K562 (cell line): ENCODE results near the gene NOX5. TPM values are rescaled to one million over a fixed set of nuclear protein-coding genes. Genes with fewer than 3 reads are reported as not detected.

ENCODE experiments used
- ATAC-seq: fragments of 200-7000 bp; cut with Tn5 transposase; 3 replicates; pipeline ENCODE4 v1.9.1; 2020; ENCODE audit warnings: moderate library complexity
- BruUV-seq: library from RNA; stranded (reverse); fragments of 400-500 nt; replicated peaks from 2 replicates; lab custom pipeline; 2021; lab: Mats Ljungman, UMichigan
- CTCF ChIA-PET: fragments of 300-600 bp; formaldehyde crosslinking; extraction: SDS; loops from one replicate; lab custom pipeline; 2021; ENCODE audit warnings: low intra/inter-chr PET ratio; lab: Yijun Ruan, JAX
- POLR2A ChIA-PET: fragments of 300-600, 350-650 bp; sonication (Branson Sonifier 250); formaldehyde crosslinking; extraction: SDS; loops from one replicate; lab custom pipeline; 2021; ENCODE audit warnings: antibody characterized with exemption, inconsistent platforms; lab: Yijun Ruan, JAX
- DNase-seq, 4 experiments: peaks; one replicate each; pipeline versions ENCODE4 v3.0.0 to v3.0.0-alpha.2; 2011 to 2018; ENCODE audit warnings: low spot score in 3 of 4, mixed read lengths in 3 of 4; ENCODE audit errors: extremely low read depth in 1 of 4
- FAIRE-seq: peaks from 2 replicates; lab custom pipeline; 2011; peaks lifted over from hg19 to GRCh38; lab: Jason Lieb, UNC
- H2AFZ ChIP-seq: 2 replicates; pipeline ENCODE4 v1.6.0; 2011; ENCODE audit warnings: low read depth, low read length, control low read depth, inconsistent platforms
- H3K27ac ChIP-seq: fragments of 200-600 bp; 3 replicates; pipeline ENCODE4 v1.8.0; 2011; ENCODE audit warnings: low read depth, mild to moderate bottlenecking, control low read depth, inconsistent platforms, low read length, moderate library complexity, mixed read lengths; ENCODE audit errors: extremely low read depth
- H3K27me3 ChIP-seq, 2 experiments: fragments of 300-600 bp in 1 of 2; 2 replicates in 1 of 2; 3 replicates in 1 of 2; pipeline versions ENCODE4 v1.6.0 to v1.8.0; 2011; ENCODE audit warnings: inconsistent platforms in 2 of 2, low read length in 2 of 2, mild to moderate bottlenecking in 1 of 2, mixed read lengths in 1 of 2, moderate library complexity in 1 of 2; ENCODE audit not compliant: control insufficient read depth in 2 of 2, insufficient read depth in 2 of 2
- H3K36me3 ChIP-seq: fragments of 300-600 bp; 3 replicates; pipeline ENCODE4 v1.8.0; 2011; ENCODE audit warnings: mild to moderate bottlenecking, low read length, inconsistent platforms; ENCODE audit not compliant: control insufficient read depth, insufficient read depth
- H3K4me1 ChIP-seq, 2 experiments: fragments of 200-600 bp in 1 of 2; replicated peaks in 1 of 2; 2 replicates in 1 of 2; 3 replicates in 1 of 2; pipeline versions ENCODE4 v1.5.1 to v1.8.0; 2011; ENCODE audit warnings: inconsistent platforms in 2 of 2, low read length in 2 of 2, mild to moderate bottlenecking in 1 of 2, mixed read lengths in 1 of 2, moderate library complexity in 1 of 2; ENCODE audit not compliant: control insufficient read depth in 2 of 2, insufficient read depth in 2 of 2
- H3K4me2 ChIP-seq: 2 replicates; pipeline ENCODE4 v1.6.1; 2011; ENCODE audit warnings: low read length, control low read depth, inconsistent platforms, mixed read lengths; ENCODE audit not compliant: insufficient read depth
- H3K4me3 ChIP-seq: fragments of 200-600 bp; sonication (generic), shearing (Covaris generic); 2 replicates; pipeline ENCODE4 v1.5.1; 2016; ENCODE audit warnings: control low read depth, inconsistent platforms
- H3K79me2 ChIP-seq: fragments of 200-600 bp; 3 replicates; pipeline ENCODE4 v1.8.0; 2011; ENCODE audit warnings: low read length, inconsistent platforms; ENCODE audit not compliant: control insufficient read depth, insufficient read depth
- H3K9ac ChIP-seq, 2 experiments: 2 replicates each; pipeline versions ENCODE4 v1.6.0 to v1.6.1; 2011; ENCODE audit warnings: low read depth in 2 of 2, low read length in 2 of 2, control low read depth in 1 of 2, inconsistent platforms in 1 of 2, mild to moderate bottlenecking in 1 of 2, mixed read lengths in 1 of 2; ENCODE audit not compliant: insufficient read depth in 1 of 2
- H3K9me1 ChIP-seq: one replicate; pipeline ENCODE4 v1.6.0; 2011; ENCODE audit warnings: inconsistent platforms, mild to moderate bottlenecking, low read length, moderate library complexity; ENCODE audit not compliant: control insufficient read depth, insufficient read depth
- H3K9me3 ChIP-seq: replicated peaks from 2 replicates; pipeline ENCODE4 v1.5.1; 2011; ENCODE audit warnings: low read depth, low read length, inconsistent platforms; ENCODE audit not compliant: control insufficient read depth, insufficient read depth
- H4K20me1 ChIP-seq: replicated peaks from 2 replicates; pipeline ENCODE4 v1.6.1; 2011; ENCODE audit warnings: low read length, inconsistent platforms, mixed read lengths; ENCODE audit not compliant: control insufficient read depth, insufficient read depth
- BACH1 ChIP-seq: fragments of 200-800 bp; sonication (Bioruptor generic); IDR thresholded peaks from 2 replicates; pipeline ENCODE4 v1.6.1; 2016; ENCODE audit warnings: missing genetic modification characterization, missing compliant biosample characterization
- BCL6 ChIP-seq: fragments of 250-450 bp; sonication (Bioruptor Pico); IDR thresholded peaks from 2 replicates; pipeline ENCODE4 v1.4.0; 2020
- BDP1 ChIP-seq: IDR thresholded peaks from 3 replicates; pipeline ENCODE4 v1.6.1; 2011; ENCODE audit not compliant: insufficient read length, insufficient read depth
- E2F8 ChIP-seq: fragments of 450-650 bp; IDR thresholded peaks from 2 replicates; pipeline ENCODE4 v1.7.1; 2018; ENCODE audit warnings: mild to moderate bottlenecking, low read depth; ENCODE audit not compliant: partially characterized antibody
- FUS ChIP-seq: fragments of 200-400 bp; formaldehyde crosslinking; optimal IDR thresholded peaks from 2 replicates; pipeline ENCODE3; 2017; ENCODE audit warnings: low read depth, low read length
- JUND ChIP-seq, 2 experiments: IDR thresholded peaks; 2 replicates in 1 of 2; 3 replicates in 1 of 2; pipeline ENCODE4 v1.6.1; 2011; ENCODE audit warnings: borderline replicate concordance in 2 of 2, low read depth in 2 of 2, low read length in 2 of 2, improper control_type of control experiment in 1 of 2, missing biosample characterization in 1 of 2, missing genetic modification characterization in 1 of 2, missing genetic modification reagents in 1 of 2
- L3MBTL2 ChIP-seq: fragments of 450-650 bp; IDR thresholded peaks from 2 replicates; pipeline ENCODE4 v1.6.1; 2016; ENCODE audit warnings: mild to moderate bottlenecking, moderate library complexity
- NR4A1 ChIP-seq, 2 experiments: fragments of 250-450 bp in 1 of 2; fragments of 450-650 bp in 1 of 2; sonication (Bioruptor Pico) in 1 of 2; IDR thresholded peaks; 2 replicates each; pipeline versions ENCODE4 v1.4.0 to v1.6.1; 2016 to 2020; ENCODE audit warnings: mild to moderate bottlenecking in 2 of 2, missing compliant biosample characterization in 1 of 2, missing genetic modification characterization in 1 of 2, moderate library complexity in 1 of 2
- POLR2G ChIP-seq: fragments of 200-400 bp; formaldehyde crosslinking; IDR thresholded peaks from 2 replicates; pipeline ENCODE4 v1.6.1; 2017; ENCODE audit warnings: low read depth, mild to moderate bottlenecking, antibody characterized with exemption, low read length, moderate library complexity
- POLR3A ChIP-seq: IDR thresholded peaks from 2 replicates; pipeline ENCODE4 v1.6.1; 2011; ENCODE audit warnings: borderline replicate concordance, mild to moderate bottlenecking, moderate library complexity; ENCODE audit not compliant: insufficient read length, insufficient read depth; ENCODE audit errors: extremely low read depth
- RBM17 ChIP-seq: fragments of 200-400 bp; formaldehyde crosslinking; IDR thresholded peaks from 2 replicates; pipeline ENCODE4 v1.6.1; 2017; ENCODE audit warnings: low read depth, mild to moderate bottlenecking, low read length, borderline replicate concordance
- TAF9B ChIP-seq: fragments of 450-650 bp; IDR thresholded peaks from 2 replicates; pipeline ENCODE4 v1.6.1; 2018; ENCODE audit warnings: mild to moderate bottlenecking; ENCODE audit not compliant: partially characterized antibody
- ZNF217 ChIP-seq: sonication (generic); formaldehyde crosslinking; IDR thresholded peaks from 2 replicates; pipeline ENCODE4 v1.8.0; 2022; ENCODE audit warnings: mild to moderate bottlenecking, missing genetic modification reagents
- ZNF395 ChIP-seq: fragments of 200-800 bp; sonication (Bioruptor generic); IDR thresholded peaks from 2 replicates; pipeline ENCODE4 v1.6.1; 2017; ENCODE audit warnings: missing genetic modification characterization, missing compliant biosample characterization
- ZNF512 ChIP-seq: IDR thresholded peaks from 2 replicates; pipeline ENCODE4 v1.6.1; 2016; ENCODE audit warnings: missing genetic modification characterization, missing compliant biosample characterization
- WGBS: fragments of 100-300 bp; shearing (Covaris generic); methylation state at CpG from one replicate; pipeline ENCODE4 v1.1.6; 2016; ENCODE audit warnings: low coverage, mixed read lengths; ENCODE audit not compliant: insufficient coverage; ENCODE audit errors: missing lambda C conversion rate; 5-methylcytosine and 5-hydroxymethylcytosine counted together
- in situ Hi-C: fragments of 300-500 bp; cut with MboI; formaldehyde crosslinking; loops from 4 replicates; pipeline ENCODE4 v1.15.0; 2018; ENCODE audit warnings: inconsistent platforms, mixed read lengths
- intact Hi-C: fragments of 100-400 bp; cut with micrococcal nuclease; formaldehyde crosslinking; loops from 2 replicates; pipeline ENCODE4 v1.14.2; 2022
- polyA plus RNA-seq, 8 experiments: library from polyadenylated mRNA; depleted of rRNA in 4 of 8; stranded (reverse) in 5 of 8; unstranded in 3 of 8; fragments of >200 nt; fragmentation: Nextera tagmentation in 2 of 8; fragmentation: Illumina TruSeq in 1 of 8; extraction: Ambion mirVana in 2 of 8; extraction: Trizol in 1 of 8; gene quantifications; 2 replicates each; pipeline versions ENCODE4 v1.2.1 to v1.2.3, GENCODE V29; 2011 to 2014; ENCODE audit warnings: inconsistent platforms in 1 of 8, missing spikeins in 1 of 8
- total RNA-seq, 7 experiments: library from RNA; depleted of rRNA in 6 of 7; stranded (reverse); fragments of >200 nt in 6 of 7; fragmentation: Illumina TruSeq in 2 of 7; extraction: Trizol in 2 of 7; gene quantifications; 2 replicates each; pipeline versions ENCODE4 v1.2.1 to v1.2.3, GENCODE V29; 2011 to 2021; ENCODE audit warnings: low replicate concordance in 1 of 7

The NOX5 gene
- total and polyA plus RNA-seq, 9 of the 15 experiments (the other 6 are each of a cell fraction or from before 2014, with no cell fraction given): 0.01 TPM; not detected in 8

- TF ChIP-seq FUS (no peak), BCL6 (no peak), JUND (IDR thresholded peaks at IDR 0.05; ENCODE audit: borderline replicate concordance, low read depth, low read length) (peak; percentile 84), JUND (tag; IDR thresholded peaks at IDR 0.05; ENCODE audit: borderline replicate concordance, low read depth, low read length) (peak; percentile 56; the same call in 1 of the 3 replicates), L3MBTL2 (peak; percentile 64; the same call in 1 of the 2 replicates)
Observed at GRCh38 chr15:69017978-69018377, 3.5 kb downstream of the NOX5 start (continued).

GRCh38 chr15:69018951-69019350, 4.5 kb downstream of the NOX5 start:
- no peak overlapping the region for H3K9ac ChIP-seq
- no peaks in the 10 kb centered on the region for H4K20me1 ChIP-seq
- no peak overlapping the region for H3K4me2 ChIP-seq
- no peak for FAIRE-seq
- H3K4me1 ChIP-seq: peaks cover 0 to 12% of the 10 kb centered on the region in 2 experiments; a peak in 3 of 5 replicates
- ChIA-PET POLR2A (no interaction called here), CTCF (no interaction called here)
- H3K36me3 ChIP-seq: no peaks in the 10 kb centered on the region
- no peak for DNase-seq
- no peak for ATAC-seq
- BruUV-seq: no TSS peak
- intact Hi-C loops (no loop called here), in situ Hi-C loops (no loop called here)
- no peak overlapping the region for H3K4me3 ChIP-seq
- H3K27me3 ChIP-seq: peaks cover 0 to 4% of the 10 kb centered on the region in 2 experiments; a peak in 1 of 5 replicates
- H3K27ac ChIP-seq: no peak overlapping the region
- no peaks in the 10 kb centered on the region for H3K9me3 ChIP-seq
- H3K79me2 ChIP-seq: no peaks in the 10 kb centered on the region
- H3K9me1 ChIP-seq: no peaks in the 10 kb centered on the region
- 29% methylated on average over 6 of the region's 6 CpGs for WGBS
- no peak overlapping the region for H2AFZ ChIP-seq
- no peak for TF ChIP-seq BDP1
- TF ChIP-seq FUS: no peak
- TF ChIP-seq ZNF395 (CRISPR knock-in tag): no peak
- no peak for TF ChIP-seq POLR3A
- no peak for TF ChIP-seq E2F8
- no peak for TF ChIP-seq ZNF512
- no peak for TF ChIP-seq BACH1 (tag)
- TF ChIP-seq NR4A1 (CRISPR knock-in tag; IDR thresholded peaks at IDR 0.05): no peak
- TF ChIP-seq NR4A1 (tag; IDR thresholded peaks at IDR 0.05): no peak
- TF ChIP-seq TAF9B: no peak
- TF ChIP-seq POLR2G: no peak
- TF ChIP-seq RBM17: no peak
- no peak for TF ChIP-seq ZNF217 (CRISPR knock-in tag)
